NCI-H2029 treated with DMSO at 0.1 percent for 48 hours (cell line): ENCODE measurements around the gene SMTNL2.
"Not testable (repeated sequence)": the region's sequence is repeated elsewhere in the genome, so short reads cannot be mapped to it uniquely, and the experiment has no call there.

Experiments used
- DNase-seq: peaks from one replicate; lab custom pipeline; 2025; lab: John Stamatoyannopoulos, UW

SMTNL2 gene

DNA sequence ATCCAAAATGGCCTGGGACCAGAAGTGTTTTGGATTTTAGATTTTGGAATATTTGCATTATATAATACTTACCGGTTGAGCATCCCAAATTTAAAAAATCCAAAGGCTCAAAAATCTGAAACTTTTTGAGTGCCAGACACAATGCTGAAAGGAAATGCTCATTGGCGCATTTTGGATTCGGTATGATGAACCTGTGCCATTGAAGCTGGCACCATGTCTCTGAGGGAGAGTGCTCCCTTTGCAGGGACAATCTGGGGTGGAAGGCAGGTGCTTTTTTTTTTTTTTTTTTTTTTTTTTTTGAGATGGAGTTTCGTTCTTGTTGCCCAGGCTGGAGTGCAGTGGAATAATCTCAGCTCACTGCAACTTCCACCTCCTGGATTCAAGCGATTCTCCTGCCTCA, 17.7 kb downstream of the SMTNL2 start:
- DNase-seq = no peak

DNA sequence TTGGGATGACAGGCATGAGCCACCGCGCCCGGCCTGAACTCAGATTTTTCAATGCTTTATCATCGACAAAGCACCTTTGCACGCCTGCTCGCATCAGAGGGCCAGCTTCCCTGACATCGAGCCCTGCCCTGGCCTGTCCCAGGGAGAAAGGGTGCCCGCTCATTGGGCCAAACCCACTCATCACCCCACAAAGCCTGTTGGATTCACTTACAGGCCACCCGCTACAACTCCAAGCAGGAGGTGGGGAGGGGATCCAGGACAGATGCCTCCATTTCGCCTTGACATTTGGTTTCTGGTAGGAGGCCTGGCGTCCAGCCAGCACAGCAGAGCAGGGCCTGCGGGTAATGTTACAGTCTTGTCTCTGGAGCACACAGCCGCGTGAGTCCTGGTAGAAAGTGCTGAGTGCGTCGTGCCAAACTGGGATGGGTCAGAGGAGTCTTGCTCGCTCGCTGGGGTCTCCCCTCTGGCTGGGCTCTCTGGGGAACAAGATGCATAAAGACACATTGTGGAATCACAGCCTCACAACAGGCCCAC, 19.8 kb downstream of the SMTNL2 start:
- DNase-seq = no peak

DNA sequence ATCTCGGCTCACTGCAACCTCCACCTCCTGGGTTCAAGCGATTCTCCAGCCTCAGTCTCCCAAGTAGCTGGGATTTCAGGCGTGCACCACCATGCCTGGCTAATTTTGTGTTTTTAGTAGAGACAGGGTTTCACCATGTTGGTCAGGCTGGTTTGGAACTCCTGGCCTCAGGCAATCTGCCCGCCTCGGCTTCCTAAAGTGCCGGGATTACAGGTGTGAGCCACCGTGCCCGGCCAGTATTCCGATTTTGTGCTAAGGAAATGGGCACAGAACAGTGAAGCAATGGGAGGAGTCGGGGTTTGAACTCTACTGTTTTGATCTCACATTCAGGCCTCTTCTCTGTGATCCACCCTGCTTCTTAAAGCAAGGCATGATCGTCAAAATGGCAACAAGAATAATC, 20.4 kb downstream of the SMTNL2 start:
- not testable (repeated sequence) for DNase-seq

DNA sequence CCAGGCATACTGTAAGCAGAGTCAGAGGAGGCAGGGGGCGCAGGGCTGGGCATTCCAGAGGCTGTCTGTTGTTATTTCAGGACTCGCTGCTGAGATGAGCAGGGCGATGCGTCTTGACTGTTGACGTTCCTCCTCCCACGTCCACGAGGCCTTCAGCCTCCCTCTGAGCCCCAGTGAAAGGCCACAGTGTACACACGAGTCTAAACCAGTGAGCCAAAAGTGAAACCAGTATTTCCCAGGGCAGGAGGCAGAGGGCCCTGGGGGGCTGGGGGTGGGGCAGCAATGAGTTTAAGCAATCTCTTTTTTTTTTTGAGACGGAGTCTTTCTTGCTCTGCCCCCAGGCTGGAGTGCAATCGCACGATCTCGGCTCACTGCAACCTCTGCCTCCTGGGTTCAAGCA, 21.5 kb downstream of the SMTNL2 start:
- DNase-seq = no peak

DNA sequence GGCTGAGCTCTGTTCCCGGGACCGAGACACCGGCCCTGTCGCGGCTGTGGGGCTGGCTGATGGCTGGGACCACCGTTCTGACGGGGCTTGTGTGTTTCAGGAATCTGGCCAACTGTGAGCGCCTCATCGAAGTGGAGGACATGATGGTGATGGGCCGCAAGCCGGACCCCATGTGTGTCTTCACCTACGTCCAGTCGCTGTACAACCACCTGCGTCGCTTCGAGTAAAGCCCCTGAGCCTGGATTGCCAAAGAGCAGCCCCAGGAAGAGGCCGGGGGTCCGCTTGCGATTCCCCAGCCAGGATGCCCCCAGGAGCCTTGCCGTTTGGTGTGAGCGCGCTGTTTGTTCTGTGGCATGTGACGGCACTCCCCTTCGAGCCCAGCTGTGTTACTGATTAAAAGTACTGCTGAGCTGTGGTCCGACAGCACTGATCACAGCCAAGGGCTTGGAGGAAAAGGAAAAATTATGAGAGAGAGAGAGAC, 23.0 kb downstream of the SMTNL2 start:
- DNase-seq = no peak

DNA sequence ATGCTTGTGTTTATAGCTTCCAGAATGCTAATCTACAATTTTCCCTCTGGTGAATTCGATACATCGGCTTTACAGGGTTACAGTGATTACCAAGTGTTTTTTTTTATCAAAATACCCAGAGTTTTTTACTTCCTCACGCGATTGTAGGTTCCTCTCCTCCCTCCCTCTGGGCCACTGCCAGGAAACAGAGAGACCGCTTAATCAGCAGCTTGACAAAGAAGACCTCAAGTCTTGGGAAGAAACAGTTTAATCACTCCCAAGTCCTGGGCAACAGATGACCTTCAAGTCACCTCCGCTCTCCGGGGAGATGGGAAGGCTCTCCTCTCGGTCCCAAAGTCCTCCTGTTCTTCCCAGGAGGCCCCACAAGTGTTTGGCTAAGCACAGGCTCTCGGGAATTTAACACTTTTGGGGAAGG, 23.5 kb downstream of the SMTNL2 start:
- DNase-seq = no peak

DNA sequence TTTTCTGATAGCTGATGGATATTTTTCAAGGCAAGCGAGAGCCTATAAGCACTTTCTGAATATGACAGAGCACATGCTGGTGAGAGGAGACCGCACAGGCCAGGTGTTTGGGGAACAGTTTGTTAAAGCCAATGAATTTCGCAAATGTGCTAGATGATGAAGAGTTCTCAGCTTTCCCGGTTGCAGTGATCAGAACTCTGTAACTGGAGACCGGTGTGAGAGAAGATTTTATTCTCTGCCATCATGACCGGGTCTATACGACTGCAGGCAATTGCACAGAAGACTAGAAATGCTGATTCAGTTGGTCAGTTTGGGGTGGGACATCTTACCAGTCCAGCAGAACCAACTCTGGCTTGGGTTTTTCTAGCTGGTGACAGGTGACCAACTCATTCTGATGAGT, 25.4 kb downstream of the SMTNL2 start:
- no peak for DNase-seq

DNA sequence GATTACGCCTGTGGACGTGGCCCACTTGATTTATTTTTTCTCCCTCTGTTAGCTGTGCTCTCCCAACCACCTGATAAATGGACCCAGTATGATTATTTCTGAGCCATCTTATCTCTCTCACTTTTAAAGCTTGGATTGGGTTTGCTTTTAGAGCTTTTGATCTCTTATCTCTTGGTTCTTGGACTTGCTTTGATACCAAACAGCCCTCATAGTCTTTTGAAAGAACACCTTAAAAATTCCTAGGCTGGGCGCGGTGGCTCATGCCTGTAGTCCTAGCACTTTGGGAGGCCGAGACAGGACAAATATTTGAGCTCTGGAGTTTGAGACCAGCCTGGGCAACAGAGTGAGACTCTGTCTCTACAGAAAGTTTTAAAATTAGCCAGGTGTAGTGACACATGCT, 25.8 kb downstream of the SMTNL2 start:
- no peak for DNase-seq

DNA sequence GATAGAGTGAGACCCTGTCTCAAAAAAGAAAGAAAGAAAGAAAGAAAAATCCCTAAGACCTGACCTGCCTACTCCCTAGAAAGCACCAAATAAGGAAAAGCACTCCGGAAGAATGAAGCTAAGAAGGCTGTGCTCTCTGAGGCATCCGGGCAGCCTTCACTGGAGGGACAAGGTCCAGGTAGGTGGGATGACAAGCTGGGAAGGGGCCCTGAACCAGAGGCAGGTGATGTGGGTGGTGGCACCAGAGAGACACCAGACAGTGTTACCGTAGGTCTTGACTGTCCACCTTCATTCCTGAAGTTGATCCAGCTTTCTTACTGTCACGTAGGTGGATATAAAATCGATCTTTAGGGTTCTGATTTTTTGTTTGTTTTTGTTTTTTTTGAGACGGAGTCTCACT, 26.3 kb downstream of the SMTNL2 start:
- no peak for DNase-seq

DNA sequence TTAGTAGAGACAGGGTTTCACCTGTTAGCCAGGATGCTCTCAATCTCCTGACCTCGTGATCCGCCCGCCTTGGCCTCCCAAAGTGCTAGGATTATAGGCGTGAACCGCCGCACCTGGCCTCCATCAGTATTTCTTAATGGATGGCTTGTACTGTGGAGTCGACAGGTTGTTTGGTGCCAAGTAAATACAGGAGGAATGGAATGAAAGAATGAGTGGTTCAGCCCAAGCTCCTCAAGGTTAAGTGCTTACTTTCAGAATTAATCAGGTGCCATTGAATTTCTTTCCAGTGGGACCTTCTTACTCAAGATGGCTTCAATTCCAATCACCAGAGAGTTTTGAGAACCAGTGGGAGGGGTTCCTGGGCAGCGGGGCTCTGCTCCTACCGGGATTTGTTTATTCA, 32.1 kb downstream of the SMTNL2 start:
- DNase-seq = no peak

DNA sequence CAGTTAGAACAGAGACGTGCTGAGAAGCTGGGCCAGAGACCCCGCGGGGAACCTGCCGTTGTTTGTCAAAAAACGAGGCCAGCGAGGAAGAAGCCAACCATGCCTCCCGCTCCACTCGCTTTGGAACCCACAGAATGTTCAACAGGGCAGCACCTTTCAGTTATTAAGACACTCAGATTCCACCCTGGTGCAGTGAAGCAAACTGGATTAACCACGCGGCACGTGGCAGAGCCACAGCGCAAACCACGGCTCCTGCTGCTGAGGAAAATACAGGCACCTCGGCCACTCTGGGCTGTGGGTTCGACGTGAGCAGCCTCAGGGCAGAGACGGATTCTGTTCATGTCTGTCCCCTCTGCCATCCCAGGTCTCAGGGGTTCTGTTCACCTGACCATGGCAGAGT, 32.8 kb downstream of the SMTNL2 start:
- no peak for DNase-seq

DNA sequence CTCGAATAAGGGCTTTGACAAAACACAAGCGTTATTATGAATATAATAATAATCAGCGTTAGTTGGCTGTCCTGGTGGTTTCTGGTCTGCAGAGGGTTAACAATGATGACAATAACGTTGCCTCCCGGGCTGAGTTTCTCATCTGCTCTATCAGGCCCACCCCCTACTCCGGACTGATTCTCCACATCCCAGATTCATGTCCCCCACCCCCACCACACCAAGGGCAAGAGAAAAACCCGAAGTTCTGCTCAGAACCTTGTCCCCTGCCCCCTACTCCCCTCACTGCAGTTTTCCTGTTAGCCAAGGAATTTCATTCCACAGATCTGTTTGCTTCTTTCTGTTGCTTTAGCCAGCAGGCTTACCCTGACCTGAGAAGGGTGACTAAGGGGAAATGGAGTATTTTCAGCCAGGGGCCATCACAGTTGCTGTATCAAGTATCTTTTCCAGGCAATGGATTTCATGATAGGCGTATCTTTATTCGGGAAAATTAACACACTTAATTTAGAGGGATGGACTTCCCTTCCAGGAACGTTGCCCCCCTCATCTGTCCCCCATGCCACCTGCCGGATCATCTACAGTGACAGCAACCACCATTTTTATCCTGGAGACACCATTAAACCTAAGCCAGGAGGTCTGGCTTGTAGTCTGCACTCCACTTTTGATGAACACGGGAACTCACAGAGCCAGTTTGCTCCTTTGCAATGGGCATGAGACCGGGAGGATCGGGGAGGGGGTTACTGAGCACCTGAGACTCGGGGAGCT, 33.4 kb downstream of the SMTNL2 start:
- DNase-seq = no peak

DNA sequence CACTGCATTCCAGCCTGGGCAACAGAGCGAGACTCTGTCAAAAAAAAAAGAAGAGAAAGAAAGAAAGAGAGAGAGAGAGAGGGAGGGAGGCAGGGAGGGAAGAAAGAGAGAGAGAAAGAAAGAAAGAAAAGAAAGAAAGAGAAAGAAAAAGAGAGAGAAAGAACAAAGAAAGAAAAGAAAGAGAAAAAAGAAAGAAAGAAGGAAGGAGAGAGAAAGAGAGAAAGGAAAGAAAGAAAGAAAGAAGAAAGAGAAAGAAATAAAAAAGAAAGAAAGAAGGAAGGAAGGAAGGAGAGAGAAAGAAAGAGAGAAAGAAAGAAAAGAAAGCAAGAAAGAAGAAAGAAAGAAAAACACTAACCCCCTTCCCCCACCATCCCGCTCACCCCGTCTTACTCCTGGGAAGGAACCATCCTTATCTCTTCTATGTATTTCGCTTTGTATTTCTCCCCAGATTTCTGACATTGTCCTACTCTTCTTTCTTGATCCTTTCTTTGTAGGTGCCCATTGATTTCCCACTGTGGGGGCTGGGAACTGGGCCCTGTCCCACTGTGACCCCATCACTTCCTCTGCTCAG, 36.3 kb downstream of the SMTNL2 start:
- DNase-seq = no peak

DNA sequence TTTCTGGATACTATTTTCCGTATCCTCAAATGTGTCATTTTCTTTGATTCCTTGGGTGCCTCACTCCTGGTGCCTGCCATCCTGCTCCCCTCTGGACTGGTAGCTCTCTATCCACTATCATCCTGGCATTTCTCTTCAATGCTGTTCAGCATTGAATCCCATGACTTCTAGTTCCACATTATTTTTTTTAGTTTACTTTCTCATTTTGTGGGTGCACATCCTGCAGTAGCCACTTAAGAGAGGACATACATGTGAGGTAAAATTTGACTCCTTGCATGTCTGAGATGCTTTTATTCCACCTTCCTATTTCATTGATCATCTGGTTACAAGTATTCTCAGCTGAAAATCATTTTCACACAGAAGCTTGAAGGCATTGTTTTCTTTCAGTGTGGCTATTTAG, 38.0 kb downstream of the SMTNL2 start:
- DNase-seq = no peak

DNA sequence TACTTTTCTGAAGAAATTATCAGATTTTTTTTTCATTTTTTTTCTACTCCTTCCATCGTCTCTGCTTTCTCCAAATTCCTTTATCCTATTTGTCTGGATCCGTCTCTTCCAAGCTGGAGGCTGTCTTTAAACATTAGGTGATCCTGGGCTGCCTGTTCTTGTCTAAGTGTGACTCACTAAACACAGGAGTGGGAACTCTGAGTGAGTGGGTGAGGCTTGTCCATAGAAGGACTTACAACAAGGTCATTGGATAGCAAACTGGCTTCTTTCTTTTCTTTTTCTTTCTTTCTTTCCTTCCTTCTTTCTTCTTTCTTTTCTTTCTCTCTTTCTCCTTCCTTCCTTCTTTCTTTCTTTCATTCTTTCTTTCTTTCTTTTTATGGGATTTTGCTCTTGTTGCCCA, 38.9 kb downstream of the SMTNL2 start:
- DNase-seq = no peak

DNA sequence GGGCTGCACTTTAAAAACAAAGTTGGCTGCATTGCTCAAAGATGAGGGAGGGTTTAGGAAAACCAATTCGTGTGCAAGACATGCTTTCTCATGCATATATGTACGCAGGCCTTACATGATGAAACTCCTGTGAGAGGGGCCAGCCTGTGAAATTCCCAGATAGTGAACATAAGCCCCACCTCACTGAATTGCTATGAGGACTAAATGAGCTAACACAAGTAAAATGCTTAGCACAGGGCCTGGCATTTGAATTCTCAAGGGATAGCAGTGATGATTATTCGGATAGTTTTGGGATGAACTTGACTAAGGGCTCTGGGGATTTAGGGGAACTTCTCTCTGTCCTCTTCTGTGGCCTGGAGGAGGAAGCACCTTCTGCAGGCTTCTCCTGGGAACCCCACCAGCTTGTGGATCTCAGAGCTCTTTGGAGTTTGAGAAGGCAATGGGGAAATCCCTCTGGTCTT, 40.2 kb downstream of the SMTNL2 start:
- DNase-seq = not testable (repeated sequence)

DNA sequence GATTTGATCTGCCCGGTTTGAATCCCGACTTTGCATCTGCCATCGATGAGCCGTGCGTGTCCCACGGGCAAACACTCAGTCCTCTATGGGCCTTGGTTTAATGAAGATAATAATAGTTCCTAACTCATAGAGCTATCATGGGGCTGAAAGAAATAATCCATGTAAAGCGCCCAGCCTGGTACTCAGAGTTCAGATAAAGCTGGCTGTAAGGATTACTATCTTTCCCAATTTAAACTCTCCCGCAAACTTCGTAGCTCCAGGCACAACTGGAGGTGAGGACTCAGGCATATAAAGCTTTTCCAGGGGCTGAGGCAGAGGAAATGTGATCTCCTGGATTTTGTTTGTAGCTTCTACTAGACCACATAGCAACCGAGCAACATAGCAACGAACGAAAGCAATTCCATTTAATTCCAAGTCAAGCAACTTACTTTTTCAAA, 40.9 kb downstream of the SMTNL2 start:
- DNase-seq = no peak

DNA sequence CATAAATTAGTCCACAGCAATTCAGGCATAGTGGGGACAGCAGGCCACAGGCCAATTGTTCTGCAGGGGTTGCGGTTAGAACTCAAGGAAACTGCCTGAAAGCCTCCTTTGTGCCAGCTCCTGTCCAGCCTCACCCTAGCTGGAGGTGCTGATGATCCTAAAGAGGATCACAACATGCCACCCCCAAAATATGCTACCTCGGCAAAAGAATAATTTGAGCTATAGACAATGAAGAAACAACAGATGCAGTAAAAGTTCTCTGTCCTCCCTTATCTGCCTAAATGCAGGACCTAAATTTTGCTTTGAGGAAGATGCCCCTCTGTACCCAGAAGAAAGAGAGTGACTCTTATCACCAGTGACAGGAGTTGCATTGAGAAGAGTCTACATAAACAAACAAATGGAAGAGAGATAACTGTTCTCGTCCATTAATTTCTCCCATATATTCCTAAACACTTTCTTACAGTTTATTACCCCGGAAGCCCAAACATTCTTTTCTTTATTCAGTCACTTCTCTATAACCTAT, 42.5 kb downstream of the SMTNL2 start:
- no peak for DNase-seq

DNA sequence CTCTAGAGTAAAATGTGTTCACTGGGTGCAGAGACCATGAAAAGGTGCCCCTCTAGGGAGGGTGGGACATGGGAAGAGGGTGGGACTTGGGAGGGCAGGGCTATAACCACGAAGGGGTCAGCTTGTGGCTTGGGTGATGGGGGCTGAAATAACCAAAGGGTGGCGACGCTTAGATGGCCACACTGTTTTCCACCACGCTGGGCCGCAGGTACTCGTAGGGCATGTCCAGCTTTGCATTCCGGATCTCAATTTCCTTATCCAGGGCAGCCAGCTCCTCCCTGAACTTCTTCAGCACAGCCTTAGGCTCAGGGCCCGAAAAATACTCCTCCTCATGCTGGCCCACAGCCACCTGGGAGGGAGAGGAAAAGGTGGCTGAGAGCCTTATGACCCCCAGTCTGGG, 47.1 kb downstream of the SMTNL2 start:
- DNase-seq = no peak

DNA sequence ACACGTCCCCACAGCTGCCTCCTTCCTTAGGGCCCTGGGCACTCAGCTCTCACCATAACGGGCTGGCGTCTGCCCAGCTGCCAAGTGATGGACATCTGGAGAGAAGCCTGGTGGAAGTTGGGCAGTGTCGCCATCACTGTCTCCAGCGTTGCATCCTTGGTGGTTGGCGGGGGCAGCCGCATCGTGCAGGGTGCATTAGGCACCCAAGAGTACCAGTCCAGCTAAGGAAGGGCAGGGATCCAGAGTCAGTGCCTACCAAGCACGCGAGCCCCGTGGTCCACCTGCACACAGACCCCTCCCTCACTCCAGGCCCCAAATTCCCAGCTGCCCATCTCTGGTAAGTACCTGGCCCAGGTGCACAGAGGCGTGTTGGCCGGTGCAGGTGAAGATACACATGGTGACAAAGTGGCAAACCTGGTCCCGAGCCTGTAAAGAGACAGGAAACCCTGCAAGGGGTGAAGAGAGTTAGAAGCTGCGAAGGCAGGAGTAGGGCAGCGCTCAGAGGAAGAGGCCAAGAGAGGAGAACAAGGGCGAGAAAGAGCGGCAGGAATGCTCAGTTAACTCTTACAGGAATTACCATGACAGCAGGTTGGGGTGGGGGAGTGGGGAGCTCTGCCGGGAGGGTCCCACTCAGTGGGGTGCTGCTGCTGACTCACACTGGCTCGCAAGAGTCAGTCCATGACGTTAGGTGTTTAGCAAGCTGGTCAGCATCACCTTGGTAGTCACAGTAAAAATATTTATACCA, 47.7 kb downstream of the SMTNL2 start:
- DNase-seq = no peak

DNA sequence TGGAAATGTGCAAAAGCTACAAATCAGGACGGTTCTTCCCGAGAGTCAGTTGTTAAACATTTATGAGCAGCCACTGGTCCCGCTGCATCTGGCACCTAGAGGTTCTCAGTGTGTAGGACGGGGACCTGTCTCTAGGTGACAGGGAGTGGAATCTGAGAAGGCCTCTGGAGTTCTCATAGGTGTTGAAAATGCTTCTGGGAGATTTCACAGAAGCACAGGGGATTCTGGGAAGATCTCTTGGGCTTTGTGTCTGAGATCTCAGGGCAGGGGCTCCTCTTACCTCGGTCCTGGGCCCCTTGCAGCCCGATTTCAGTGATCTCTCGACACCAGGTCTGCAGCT, 48.2 kb downstream of the SMTNL2 start:
- no peak for DNase-seq

DNA sequence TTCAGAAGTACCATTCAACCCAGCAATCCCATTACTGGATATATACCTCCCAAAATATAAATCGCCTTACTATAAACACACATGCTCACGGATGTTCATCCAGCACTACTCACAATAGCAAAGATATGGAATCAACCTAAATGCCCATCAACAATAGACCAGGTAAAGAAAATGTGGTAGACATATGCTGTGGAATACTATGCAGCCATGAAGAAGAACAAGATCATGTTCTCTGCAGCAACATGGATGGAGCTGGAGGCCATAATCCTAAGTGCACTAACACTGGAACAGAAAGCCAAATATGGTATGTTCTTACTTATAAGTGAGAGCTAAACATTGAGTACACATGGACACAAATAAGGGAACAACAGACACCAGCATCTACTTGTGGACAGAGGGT, 49.3 kb downstream of the SMTNL2 start:
- no peak for DNase-seq

DNA sequence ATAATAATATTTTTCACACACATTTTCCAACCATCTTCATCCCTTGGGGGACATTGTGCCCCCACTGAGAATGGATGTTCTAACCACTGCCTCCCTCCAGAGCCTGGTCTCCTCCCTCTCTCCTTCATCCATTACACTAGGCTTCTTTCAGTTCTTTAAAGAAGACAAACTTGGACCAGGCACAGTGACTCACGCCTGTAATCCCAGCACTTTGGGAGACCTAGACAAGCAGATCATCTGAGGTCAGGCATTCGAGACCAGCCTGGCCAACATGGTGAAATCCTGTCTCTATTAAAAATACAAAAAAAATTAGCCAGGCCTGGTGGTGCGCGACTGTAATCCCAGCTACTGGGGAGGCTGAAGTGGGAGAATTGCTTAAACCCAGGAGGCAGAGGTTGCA, 50.6 kb downstream of the SMTNL2 start:
- no peak for DNase-seq
